IMR-90 (cell line): ENCODE measurements around the gene PCSK6.

Experiments used
- BHLHE40 ChIP-seq: fragments of 150-350 bp; IDR thresholded peaks from 2 replicates; pipeline ENCODE4 v1.6.1; 2016; ENCODE audit warnings: mild to moderate bottlenecking, low read depth, low read length
- CEBPB ChIP-seq: IDR thresholded peaks from 2 replicates; pipeline ENCODE4 v1.6.1; 2012; ENCODE audit warnings: low read depth, low read length, improper control_type of control experiment
- CHD1 ChIP-seq: IDR thresholded peaks from 2 replicates; pipeline ENCODE4 v1.6.1; 2012; ENCODE audit warnings: low read depth, low read length, improper control_type of control experiment
- CTCF ChIP-seq: conservative IDR thresholded peaks from 2 replicates; pipeline ENCODE4 v1.5.1; 2012; ENCODE audit warnings: mild to moderate bottlenecking, low read depth, low read length, improper control_type of control experiment
- FOS ChIP-seq: fragments of 150-350 bp; IDR thresholded peaks from 2 replicates; pipeline ENCODE4 v1.6.1; 2016; ENCODE audit warnings: low read depth, low read length
- MAFK ChIP-seq: IDR thresholded peaks from 2 replicates; pipeline ENCODE4 v1.6.1; 2012; ENCODE audit warnings: low read depth, low read length, improper control_type of control experiment
- MAZ ChIP-seq: IDR thresholded peaks from 2 replicates; pipeline ENCODE4 v1.6.1; 2012; ENCODE audit warnings: low read depth, mild to moderate bottlenecking, low read length, improper control_type of control experiment, moderate library complexity, borderline replicate concordance
- NFE2L2 ChIP-seq: fragments of 150-350 bp; IDR thresholded peaks from 2 replicates; pipeline ENCODE4 v1.6.1; 2016; ENCODE audit warnings: low read depth, mild to moderate bottlenecking, low read length
- POLR2A ChIP-seq: IDR thresholded peaks from 2 replicates; pipeline ENCODE4 v1.6.1; 2012; ENCODE audit warnings: mild to moderate bottlenecking, low read depth, low read length
- RAD21 ChIP-seq: IDR thresholded peaks from 2 replicates; pipeline ENCODE4 v1.6.1; 2012; ENCODE audit warnings: low read length, improper control_type of control experiment
- RCOR1 ChIP-seq: IDR thresholded peaks from 2 replicates; pipeline ENCODE4 v1.6.1; 2012; ENCODE audit warnings: mild to moderate bottlenecking, low read length, improper control_type of control experiment; ENCODE audit not compliant: insufficient replicate concordance
- RFX5 ChIP-seq: IDR thresholded peaks from 2 replicates; pipeline ENCODE4 v1.8.0; 2012; ENCODE audit warnings: low read depth, mild to moderate bottlenecking, low read length, moderate library complexity
- SMC3 ChIP-seq: fragments of 150-350 bp; IDR thresholded peaks from 2 replicates; pipeline ENCODE4 v1.6.1; 2016; ENCODE audit warnings: low read depth, mild to moderate bottlenecking, antibody characterized with exemption, low read length, moderate library complexity
- TF ChIP-seq, protein P1 (sequence below): fragments of 150-350 bp; IDR thresholded peaks from 2 replicates; pipeline ENCODE4 v1.6.1; 2016; ENCODE audit warnings: low read depth, mild to moderate bottlenecking, low read length, moderate library complexity, borderline replicate concordance

DNA sequence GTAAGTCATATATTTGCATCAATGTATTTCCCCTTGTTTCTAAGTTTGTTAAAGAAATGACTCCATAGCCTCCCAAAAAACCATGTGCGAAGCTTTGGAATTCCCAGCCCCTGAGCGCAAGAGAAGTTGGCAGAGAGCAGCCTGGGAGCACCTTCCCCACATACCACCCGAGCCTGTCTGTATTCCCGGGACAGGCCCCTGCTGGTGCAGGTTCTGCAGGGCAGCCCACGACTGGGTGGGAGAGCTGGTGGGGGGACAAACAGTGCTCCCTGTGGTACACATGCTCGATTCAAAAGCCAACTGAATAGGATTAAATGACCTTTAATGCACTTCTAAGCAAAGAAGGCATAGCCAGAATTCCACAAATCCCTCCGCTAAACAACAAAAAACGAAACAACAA is 119.8 kb downstream of the PCSK6 start:
- no peak for TF ChIP-seq RFX5
- TF ChIP-seq CTCF: no peak
- TF ChIP-seq POLR2A: no peak
- no peak for TF ChIP-seq MAZ
- no peak for TF ChIP-seq RCOR1
- TF ChIP-seq RAD21: no peak
- no peak for TF ChIP-seq CEBPB
- TF ChIP-seq, protein P1, sequence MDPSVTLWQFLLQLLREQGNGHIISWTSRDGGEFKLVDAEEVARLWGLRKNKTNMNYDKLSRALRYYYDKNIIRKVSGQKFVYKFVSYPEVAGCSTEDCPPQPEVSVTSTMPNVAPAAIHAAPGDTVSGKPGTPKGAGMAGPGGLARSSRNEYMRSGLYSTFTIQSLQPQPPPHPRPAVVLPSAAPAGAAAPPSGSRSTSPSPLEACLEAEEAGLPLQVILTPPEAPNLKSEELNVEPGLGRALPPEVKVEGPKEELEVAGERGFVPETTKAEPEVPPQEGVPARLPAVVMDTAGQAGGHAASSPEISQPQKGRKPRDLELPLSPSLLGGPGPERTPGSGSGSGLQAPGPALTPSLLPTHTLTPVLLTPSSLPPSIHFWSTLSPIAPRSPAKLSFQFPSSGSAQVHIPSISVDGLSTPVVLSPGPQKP: no peak
- TF ChIP-seq NFE2L2: no peak
- no peak for TF ChIP-seq MAFK
- TF ChIP-seq SMC3: no peak
- TF ChIP-seq BHLHE40: no peak
- TF ChIP-seq FOS: no peak
- TF ChIP-seq CHD1: no peak
